Measurements from ENCODE around the gene SRRM5.
"Not testable (repeated sequence)": the region's sequence is repeated elsewhere in the genome, so short reads cannot be mapped to it uniquely, and the experiment has no call there.

The SRRM5 gene

DNA sequence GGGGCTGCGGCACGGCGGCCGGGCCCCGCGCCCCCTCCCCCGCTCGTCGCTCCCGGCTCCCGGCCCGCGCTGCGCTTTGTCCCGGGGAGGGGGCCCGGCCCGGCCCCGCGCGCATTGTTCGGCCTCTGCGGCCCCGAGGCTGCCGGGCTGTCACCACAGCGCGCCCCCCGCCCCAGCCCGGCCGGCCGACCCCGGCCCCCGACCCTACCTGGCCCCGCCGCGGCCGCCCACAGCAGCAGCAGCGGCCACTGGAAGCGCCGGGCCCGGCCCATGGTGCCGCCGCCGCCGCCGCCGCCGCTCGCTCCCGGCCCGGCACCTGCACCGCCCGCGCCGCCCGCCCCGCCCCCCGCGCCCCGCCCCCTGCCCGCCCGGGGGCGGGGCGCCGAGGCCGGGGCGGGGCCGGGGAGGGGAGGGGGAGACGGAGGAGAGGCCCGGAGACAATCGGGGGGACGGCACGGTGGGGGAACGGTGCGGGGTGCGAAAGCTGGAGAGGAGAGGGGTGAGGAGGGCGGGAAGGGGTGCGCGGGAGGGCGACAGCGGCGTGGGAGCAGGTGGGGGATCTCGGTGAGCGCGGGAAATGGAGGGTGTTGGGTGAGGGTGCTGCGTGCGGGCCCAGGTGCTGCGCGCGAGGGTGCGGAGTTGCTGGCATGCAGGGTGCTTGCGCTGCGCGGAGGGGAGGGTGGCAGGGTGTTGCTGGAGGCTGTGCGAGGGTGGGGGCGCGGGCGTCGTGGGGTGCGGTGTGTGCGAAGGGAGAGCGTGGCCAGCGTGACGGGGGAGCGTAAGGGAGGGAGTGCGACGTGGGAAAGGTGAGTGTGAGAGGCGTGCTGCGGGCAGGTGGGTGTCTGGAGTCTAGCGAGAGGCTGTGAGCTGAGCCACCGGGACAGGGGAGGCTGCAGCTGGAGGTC is 27.9 kb downstream of the SRRM5 start, which contains the start of gene CADM4:
TSS of gene CADM4 (minus strand) at position 332 of the 905 bp plus-strand sequence. CDS start at position 272, 60 bp downstream.
- no peak for DNase-seq

DNA sequence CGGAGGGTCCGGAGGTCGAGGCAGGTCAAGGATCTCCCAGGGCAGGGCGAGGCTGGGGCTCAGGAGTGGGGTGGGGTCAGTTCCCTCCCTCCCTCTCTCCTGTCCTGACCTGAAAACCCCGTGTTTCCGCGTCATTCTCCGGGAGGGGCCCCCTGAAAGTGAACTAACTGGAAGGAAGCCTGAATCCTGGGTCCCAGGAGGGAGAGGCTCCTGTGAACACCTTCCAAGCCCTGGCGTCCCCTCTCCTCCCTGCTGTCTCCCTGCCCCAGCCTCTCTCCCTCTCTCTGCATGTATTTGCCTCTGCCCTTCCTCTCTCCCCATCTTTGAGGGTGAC is 28.5 kb downstream of the SRRM5 start:
- no peak for DNase-seq

- no peak for DNase-seq
Measured at GRCh38 chr19:43641333-43641732, 29.4 kb downstream of the SRRM5 start.

DNA sequence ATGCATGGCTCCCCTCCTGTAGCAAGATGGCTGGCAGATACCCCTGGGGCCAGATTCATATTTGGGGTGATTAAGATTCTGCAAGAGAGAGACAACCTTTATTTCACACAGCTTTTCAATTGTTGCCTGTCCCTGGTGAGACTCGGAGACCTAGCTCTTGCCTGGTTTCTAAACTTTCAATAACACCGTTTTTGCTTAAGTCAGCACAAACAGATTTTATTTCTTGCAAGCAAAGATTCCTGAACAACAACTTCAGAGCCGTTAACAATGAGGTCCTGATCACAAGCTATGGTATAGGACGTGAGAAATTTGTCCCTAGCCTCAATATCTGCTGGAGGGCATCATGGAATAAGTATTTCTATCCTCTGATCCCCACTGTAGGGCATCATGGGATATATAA is 30.6 kb downstream of the SRRM5 start:
- DNase-seq: no peak

DNA sequence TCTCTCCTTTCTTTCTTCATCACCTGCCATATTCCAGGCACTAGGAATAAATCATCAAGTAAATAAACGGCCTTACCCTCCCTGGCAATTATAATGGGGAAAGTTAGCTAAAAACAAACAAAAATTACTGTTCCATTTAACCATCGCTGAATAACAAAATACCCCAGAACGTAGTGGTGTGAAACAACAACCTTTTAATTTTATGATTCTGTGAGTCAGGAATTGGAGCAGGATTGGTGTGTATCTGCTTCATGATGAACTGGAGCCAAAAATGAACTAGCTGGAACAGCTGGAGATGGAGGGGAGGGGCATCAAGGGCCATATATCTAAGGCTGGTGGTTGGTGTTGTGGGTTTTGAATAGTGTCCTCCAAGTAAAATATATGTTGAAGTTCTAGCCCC is 31.4 kb downstream of the SRRM5 start:
- no peak for DNase-seq

GRCh38 chr19:43644181-43644580 is 32.3 kb downstream of the SRRM5 start:
- DNase-seq: no peak

GRCh38 chr19:43648633-43649032 is 36.7 kb downstream of the SRRM5 start:
- DNase-seq: no peak

DNA sequence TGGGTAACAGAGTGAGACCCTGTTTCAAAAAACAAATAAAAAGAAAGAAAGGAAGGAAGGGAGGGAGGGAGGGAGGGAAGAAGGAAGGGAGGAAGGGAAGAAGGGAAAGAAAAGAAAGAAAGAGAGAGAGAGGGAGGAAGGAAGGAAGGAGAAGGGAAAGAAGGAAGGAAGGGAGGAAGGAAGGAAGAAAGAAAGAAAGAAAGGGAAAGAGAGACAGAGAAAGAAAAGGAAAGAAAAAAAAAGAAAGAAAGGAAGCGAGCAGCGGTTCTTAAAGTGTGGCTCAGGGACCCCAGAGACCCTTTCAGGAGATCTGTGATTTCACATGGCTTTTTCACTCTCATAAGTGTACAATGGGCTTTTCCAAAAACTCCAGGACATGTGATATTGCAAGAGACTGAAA is 37.6 kb downstream of the SRRM5 start:
- DNase-seq: no peak

GRCh38 chr19:43650276-43650675 is 38.4 kb downstream of the SRRM5 start:
- not testable (repeated sequence) for DNase-seq

GRCh38 chr19:43651758-43652545 is 40.1 kb downstream of the SRRM5 start:
- peak; percentile 47 for DNase-seq

- no peak for DNase-seq
Measured at GRCh38 chr19:43652546-43652874, 40.6 kb downstream of the SRRM5 start.

- no peak for DNase-seq
Measured at GRCh38 chr19:43656436-43656835, 44.5 kb downstream of the SRRM5 start.

GRCh38 chr19:43658001-43658400 is 46.1 kb downstream of the SRRM5 start:
- no peak for DNase-seq

DNA sequence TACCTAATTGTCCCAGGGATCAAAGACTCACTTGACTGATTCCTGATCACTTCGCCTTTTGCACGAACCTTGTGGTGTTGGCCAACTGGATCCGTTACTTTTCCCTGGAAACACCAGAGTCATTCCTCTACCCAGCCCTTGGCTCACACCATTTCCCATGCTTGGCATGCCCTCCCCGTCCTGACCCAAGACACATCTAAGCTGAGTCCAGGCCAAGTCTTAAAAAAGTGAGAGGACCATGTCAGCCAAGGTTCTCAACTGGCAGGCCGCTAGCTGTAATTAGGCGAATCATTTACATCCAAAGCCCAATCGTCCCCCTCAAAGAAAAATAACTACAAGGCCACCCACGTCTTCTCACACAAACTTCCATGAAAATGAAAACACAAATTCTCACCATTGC is 46.6 kb downstream of the SRRM5 start:
- no peak for DNase-seq

DNA sequence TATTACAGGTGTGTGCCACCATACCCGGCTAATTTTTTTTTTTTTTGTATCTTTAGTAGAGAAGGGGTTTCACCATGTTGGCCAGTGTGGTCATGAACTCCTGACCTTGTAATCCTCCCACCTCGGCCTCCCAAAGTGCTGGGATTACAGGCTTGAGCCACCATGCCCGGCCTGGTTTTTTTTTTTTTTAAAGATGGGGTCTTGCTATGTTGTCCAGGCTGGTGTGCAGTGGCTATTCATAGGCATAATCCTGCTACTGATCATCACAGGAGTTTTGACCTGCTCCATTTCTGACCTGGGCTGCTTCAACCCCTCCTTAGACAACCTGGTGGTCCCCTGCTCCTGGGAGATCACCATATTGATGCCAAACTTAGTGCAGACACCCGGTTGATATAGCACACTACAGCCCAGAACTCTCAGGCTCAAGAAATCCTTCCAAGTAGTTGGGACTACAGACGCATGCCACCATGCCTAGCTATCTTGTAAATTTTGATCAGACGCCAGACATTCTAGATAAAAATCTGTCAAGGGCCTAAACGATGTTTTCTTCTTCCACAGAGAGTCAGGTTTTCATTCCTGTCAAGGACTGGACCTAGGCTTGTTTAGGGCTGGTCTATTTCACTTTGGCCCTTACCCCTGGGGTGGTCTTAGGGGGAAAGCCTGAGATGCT is 48.5 kb downstream of the SRRM5 start:
- no peak for DNase-seq

DNA sequence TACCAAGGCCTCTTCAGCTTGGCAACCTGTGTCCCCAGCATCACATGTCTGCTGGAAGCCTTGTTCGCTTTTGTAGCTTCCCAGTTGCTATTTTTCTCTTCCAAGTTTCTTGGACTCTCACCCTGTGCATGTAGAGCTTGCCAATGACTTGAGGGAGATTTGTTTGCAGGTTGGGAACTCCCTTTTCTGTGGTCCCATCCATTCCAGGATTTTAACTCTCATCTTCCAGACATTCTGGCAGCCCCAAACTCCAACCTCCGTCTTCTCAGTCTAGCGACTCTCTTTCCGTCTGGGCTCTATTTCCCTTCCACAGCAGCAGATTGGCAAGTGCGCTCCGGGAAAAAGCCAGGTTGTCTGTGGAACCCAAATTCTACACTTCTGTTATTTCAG is 49.1 kb downstream of the SRRM5 start:
- DNase-seq: no peak

DNA sequence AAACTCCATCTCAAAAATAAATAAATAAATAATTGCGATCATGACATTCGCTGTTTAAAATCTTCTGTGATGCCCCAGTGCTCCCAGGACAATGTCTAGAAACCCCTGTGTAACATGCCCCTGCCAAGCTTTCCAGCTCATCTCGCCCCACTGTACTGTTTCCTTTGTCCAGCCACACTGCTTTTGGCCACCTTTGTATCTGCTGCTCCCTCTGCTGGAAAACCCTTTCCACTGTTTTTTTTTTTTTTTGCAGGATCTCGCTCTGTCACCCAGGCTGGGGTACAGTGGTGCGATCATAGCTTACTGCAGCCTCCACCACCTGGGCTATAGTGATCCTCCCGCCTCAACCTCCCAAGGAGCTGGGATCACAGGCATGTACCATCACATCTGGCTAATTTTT is 50.6 kb downstream of the SRRM5 start:
- DNase-seq: no peak

DNA sequence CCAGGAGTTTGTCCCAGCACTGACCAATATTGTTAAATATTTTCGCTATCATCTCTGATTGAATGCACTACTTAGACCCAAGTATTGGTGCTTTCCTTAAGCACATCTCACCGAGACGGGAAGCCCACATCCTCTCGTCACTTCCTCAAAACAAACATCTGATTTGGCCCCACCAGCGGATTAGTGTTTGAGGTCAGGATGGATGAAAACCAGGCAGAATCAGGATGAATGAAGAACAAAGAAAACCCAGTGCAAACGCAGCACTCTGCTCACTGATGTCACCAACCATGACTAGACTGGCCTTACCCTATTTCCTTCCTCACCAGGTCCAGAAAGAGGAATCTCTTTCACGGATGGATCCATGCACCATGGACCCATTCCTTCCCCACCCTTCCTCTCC is 52.1 kb downstream of the SRRM5 start:
- no peak for DNase-seq
